ENCODE data around the gene C19orf67. TPM values are rescaled to one million over a fixed set of nuclear protein-coding genes. Genes with fewer than 3 reads are reported as not detected.
A peak's percentile ranks its signal among the peaks of the same experiment; 100 is the strongest.

Gene C19orf67
- total RNA-seq, 1 donor from 2014 or later = 0.54 TPM

DNA sequence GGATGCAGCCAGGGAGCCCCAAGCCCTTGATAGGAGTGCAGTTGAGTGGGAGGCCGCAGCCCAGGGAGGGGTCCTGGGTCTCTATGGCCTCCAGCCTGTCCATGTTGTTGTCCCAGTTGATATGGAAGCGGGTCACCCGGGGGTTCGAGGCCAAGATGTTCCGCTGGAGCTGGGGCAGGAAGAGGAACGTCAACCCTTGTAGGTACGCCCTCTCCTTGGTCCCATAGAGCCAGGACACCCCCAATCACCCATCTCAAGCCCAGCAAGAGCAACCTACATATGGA, 34.9 kb upstream of the C19orf67 start:
- TF ChIP-seq, protein P1, sequence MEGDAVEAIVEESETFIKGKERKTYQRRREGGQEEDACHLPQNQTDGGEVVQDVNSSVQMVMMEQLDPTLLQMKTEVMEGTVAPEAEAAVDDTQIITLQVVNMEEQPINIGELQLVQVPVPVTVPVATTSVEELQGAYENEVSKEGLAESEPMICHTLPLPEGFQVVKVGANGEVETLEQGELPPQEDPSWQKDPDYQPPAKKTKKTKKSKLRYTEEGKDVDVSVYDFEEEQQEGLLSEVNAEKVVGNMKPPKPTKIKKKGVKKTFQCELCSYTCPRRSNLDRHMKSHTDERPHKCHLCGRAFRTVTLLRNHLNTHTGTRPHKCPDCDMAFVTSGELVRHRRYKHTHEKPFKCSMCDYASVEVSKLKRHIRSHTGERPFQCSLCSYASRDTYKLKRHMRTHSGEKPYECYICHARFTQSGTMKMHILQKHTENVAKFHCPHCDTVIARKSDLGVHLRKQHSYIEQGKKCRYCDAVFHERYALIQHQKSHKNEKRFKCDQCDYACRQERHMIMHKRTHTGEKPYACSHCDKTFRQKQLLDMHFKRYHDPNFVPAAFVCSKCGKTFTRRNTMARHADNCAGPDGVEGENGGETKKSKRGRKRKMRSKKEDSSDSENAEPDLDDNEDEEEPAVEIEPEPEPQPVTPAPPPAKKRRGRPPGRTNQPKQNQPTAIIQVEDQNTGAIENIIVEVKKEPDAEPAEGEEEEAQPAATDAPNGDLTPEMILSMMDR (IDR thresholded peaks at IDR 0.05) = no peak
- Mint-ChIP-seq H3K9me3 (ENCODE audit: unreplicated experiment) (no peaks in the 10 kb centered on the region), H3K27me3 (ENCODE audit: unreplicated experiment) (no peaks in the 10 kb centered on the region), H3K27ac (ENCODE audit: unreplicated experiment) (no peak overlapping the region), H3K4me3 (ENCODE audit: unreplicated experiment) (no peak overlapping the region), H3K4me1 (ENCODE audit: unreplicated experiment) (peaks cover 26% of the 10 kb centered on the region), H3K36me3 (ENCODE audit: unreplicated experiment) (no peaks in the 10 kb centered on the region)
- no peak for DNase-seq (ENCODE audit: extremely low spot score, unreplicated experiment)

DNA sequence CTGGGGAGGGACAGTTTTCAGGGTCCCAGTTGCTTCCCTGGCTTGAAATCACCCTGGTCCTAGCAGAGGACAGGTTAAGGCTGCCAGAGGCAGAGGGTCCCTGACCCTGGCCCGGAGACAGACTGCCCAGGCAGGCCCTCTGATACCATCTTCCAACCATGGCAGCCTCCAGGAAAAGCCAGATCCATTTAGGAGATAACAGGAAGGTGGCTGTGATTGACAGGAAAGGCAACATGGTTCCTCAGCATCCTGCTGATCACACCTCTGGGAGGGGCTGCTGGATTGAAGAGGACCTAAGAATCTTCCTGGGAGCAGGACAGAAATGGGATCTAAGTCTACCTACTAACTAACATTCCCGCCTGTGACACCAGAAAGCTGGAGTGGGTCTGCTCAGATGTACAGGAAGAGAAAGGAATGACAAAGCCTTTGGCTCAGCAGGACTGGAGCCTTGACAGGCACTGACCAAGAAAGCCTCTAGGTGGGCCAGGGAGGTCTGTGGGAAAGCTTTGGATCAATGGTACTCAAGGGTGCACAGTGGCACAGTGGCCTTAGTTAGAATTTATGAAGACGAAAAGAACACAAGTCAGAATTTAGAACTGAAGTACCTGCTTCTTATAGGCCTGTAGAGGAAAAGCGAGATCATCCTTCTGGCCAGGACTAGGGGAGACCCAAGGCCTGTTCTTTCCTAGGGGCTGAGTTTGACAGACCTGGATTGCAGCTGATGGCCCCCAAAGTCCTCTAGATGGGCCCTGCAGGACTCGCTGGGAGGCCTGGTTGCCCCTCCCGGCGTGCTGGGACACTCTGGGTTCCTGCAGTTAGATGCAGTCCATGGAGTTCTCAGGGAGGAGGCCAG, 34.3 kb upstream of the C19orf67 start:
- no peak for DNase-seq (ENCODE audit: extremely low spot score, unreplicated experiment)
- Mint-ChIP-seq H3K27ac (ENCODE audit: unreplicated experiment) (peak overlapping the region; percentile 97), H3K27me3 (ENCODE audit: unreplicated experiment) (no peaks in the 10 kb centered on the region), H3K4me1 (ENCODE audit: unreplicated experiment) (peaks cover 28% of the 10 kb centered on the region), H3K36me3 (ENCODE audit: unreplicated experiment) (no peaks in the 10 kb centered on the region), H3K4me3 (ENCODE audit: unreplicated experiment) (no peak overlapping the region), H3K9me3 (ENCODE audit: unreplicated experiment) (no peaks in the 10 kb centered on the region)
- TF ChIP-seq, protein P1 (IDR thresholded peaks at IDR 0.05) = no peak

DNA sequence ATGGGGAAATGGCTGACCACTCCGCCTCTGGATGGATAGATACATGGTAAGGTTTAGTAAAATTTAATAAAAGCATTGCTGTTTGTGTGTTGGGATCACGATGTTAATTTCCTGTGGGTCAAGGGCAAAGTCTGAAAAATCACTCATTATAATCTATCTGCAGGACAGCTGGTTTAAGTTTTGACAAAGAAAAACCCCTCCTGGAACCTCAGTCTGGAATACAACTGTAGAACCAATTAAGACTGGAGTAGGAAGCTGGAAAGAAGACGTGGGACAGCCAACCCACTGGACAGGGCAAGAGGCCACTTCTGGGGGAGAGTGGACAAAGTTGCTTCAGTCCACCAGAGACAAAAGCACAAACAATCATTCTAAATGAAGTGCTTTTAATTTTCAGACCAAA, 33.6 kb upstream of the C19orf67 start:
- Mint-ChIP-seq H3K9me3 (ENCODE audit: unreplicated experiment) (no peaks in the 10 kb centered on the region), H3K27ac (ENCODE audit: unreplicated experiment) (peak overlapping the region; percentile 97), H3K36me3 (ENCODE audit: unreplicated experiment) (no peaks in the 10 kb centered on the region), H3K4me3 (ENCODE audit: unreplicated experiment) (peak overlapping the region; percentile 79), H3K27me3 (ENCODE audit: unreplicated experiment) (no peaks in the 10 kb centered on the region), H3K4me1 (ENCODE audit: unreplicated experiment) (peaks cover 29% of the 10 kb centered on the region)
- no peak for DNase-seq (ENCODE audit: extremely low spot score, unreplicated experiment)
- TF ChIP-seq, protein P1 (IDR thresholded peaks at IDR 0.05) = no peak

DNA sequence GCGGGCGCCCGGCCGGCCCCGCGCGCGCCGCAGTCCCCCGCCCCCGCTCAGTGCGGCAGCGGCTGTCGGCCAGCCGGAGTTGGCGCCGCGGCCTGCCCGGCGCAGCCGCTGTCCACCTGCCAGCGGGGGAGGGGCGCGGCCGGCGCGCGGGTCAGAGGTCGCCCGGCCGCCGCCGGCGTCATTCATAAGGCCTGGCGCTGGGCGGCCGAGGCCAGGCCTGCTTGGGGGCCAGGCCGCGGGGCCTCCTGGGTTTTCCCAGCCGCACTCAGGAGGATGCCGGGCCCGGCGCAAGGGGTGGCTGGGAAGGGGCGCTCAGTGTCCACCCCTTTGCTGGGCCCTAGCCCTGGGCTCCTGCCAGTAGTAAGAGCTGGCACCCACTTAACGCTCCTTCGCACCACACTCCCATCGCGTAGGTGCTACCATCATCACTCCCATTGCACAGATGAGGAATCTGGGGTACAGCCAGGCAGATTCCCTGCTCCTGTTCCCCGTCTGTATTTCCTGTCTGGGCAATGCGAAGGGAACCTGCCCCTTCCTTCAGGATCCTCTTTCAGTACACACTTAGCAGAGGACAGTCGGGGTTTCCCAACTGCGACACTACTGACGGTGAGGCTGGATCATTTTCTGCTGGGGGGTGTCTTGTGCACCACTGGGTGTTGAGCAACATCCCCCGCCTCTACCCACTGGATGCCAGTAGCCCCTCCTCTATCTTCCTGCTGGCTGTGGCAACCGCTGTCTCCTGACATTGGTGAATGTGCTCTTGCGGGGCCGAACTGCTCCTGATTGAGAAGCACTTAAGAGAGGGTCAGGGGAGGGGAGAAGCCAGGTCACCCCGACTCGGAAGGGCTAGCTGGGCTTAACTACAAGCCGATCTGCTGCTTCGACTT, 32.8 kb upstream of the C19orf67 start:
- Mint-ChIP-seq H3K27me3 (ENCODE audit: unreplicated experiment) (no peaks in the 10 kb centered on the region), H3K4me1 (ENCODE audit: unreplicated experiment) (peaks cover 36% of the 10 kb centered on the region)

More for the DNA sequence above, 32.8 kb upstream of the C19orf67 start:
- no peak for DNase-seq (ENCODE audit: extremely low spot score, unreplicated experiment)
- H3K36me3 Mint-ChIP-seq (ENCODE audit: unreplicated experiment) = no peaks in the 10 kb centered on the region
- TF ChIP-seq, protein P1 (IDR thresholded peaks at IDR 0.05) = no peak
- H3K4me3 Mint-ChIP-seq (ENCODE audit: unreplicated experiment) = peak overlapping the region; percentile 79
- H3K9me3 Mint-ChIP-seq (ENCODE audit: unreplicated experiment) = no peaks in the 10 kb centered on the region
- H3K27ac Mint-ChIP-seq (ENCODE audit: unreplicated experiment) = peak overlapping the region; percentile 97

Data from osteocyte (in vitro differentiated cells).